H1 (cell line): ENCODE results near the gene FAM120B. TPM values are rescaled to one million over a fixed set of nuclear protein-coding genes. Genes with fewer than 3 reads are reported as not detected.

ENCODE experiments used
- CTCF ChIA-PET: fragments of 300-600 bp; sonication (Branson Sonifier 250); formaldehyde crosslinking; loops from one replicate; lab custom pipeline; 2021; ENCODE audit not compliant: partially characterized antibody; lab: Charles Lee
- POLR2A ChIA-PET: fragments of 300-600 bp; sonication (Branson Sonifier 250); formaldehyde crosslinking; loops from one replicate; lab custom pipeline; 2021; ENCODE audit warnings: inconsistent platforms; ENCODE audit not compliant: partially characterized antibody; lab: Charles Lee
- DNase-seq, 2 experiments: peaks; one replicate each; pipeline versions ENCODE4 v3.0.0 to v3.0.0-alpha.2; 2010 to 2022; ENCODE audit warnings: low spot score in 2 of 2, low read depth in 1 of 2, mixed read lengths in 1 of 2
- FAIRE-seq: peaks from 2 replicates; lab custom pipeline; 2011; peaks lifted over from hg19 to GRCh38; lab: Jason Lieb, UNC
- H2AFZ ChIP-seq: 2 replicates; pipeline ENCODE4 v1.8.1; 2012; ENCODE audit warnings: low read length, inconsistent platforms
- H2AK5ac ChIP-seq: 2 replicates; pipeline ENCODE4 v1.6.1; 2013; ENCODE audit warnings: low read depth, low read length
- H2BK120ac ChIP-seq: replicated peaks from 2 replicates; pipeline ENCODE3; 2013; ENCODE audit warnings: low read depth, low read length, inconsistent platforms
- H2BK12ac ChIP-seq: 2 replicates; pipeline ENCODE4 v1.6.1; 2013; ENCODE audit warnings: low read depth, low read length
- H2BK15ac ChIP-seq: 2 replicates; pipeline ENCODE4 v1.6.1; 2013; ENCODE audit warnings: low read length
- H2BK20ac ChIP-seq: 2 replicates; pipeline ENCODE4 v1.6.1; 2013; ENCODE audit warnings: low read length
- H2BK5ac ChIP-seq: 2 replicates; pipeline ENCODE4 v1.6.1; 2013; ENCODE audit warnings: low read depth, low read length
- H3K14ac ChIP-seq: 2 replicates; pipeline ENCODE4 v1.6.1; 2013; ENCODE audit warnings: inconsistent platforms; ENCODE audit not compliant: insufficient read length
- H3K18ac ChIP-seq: 2 replicates; pipeline ENCODE4 v1.6.1; 2013; ENCODE audit warnings: low read length; ENCODE audit errors: extremely low read depth
- H3K23ac ChIP-seq: 2 replicates; pipeline ENCODE4 v1.6.1; 2013; ENCODE audit warnings: inconsistent platforms; ENCODE audit not compliant: insufficient read length
- H3K23me2 ChIP-seq: 2 replicates; pipeline ENCODE4 v1.6.1; 2013; ENCODE audit warnings: low read depth, low read length
- H3K27ac ChIP-seq: 2 replicates; pipeline ENCODE4 v1.6.1; 2011; ENCODE audit warnings: low read depth, low read length, inconsistent platforms
- H3K27me3 ChIP-seq, 4 experiments: replicated peaks in 1 of 4; 1 replicate in 1 of 4; 2 replicates in 3 of 4; pipeline versions ENCODE4 v1.6.1 to v1.8.1; 2011 to 2013; ENCODE audit warnings: low read length in 3 of 4, mild to moderate bottlenecking in 3 of 4, inconsistent platforms in 2 of 4, mixed read lengths in 2 of 4, moderate library complexity in 1 of 4; ENCODE audit not compliant: control insufficient read depth in 3 of 4, insufficient read depth in 3 of 4; ENCODE audit errors: extremely low read depth in 1 of 4
- H3K36me3 ChIP-seq, 4 experiments: 2 replicates each; pipeline versions ENCODE4 v1.6.1 to v1.8.1; 2011 to 2013; ENCODE audit warnings: mild to moderate bottlenecking in 4 of 4, low read length in 3 of 4, moderate library complexity in 2 of 4, control low read depth in 1 of 4, inconsistent platforms in 1 of 4; ENCODE audit not compliant: insufficient read depth in 4 of 4, control insufficient read depth in 2 of 4
- H3K4ac ChIP-seq: replicated peaks from 2 replicates; pipeline ENCODE3; 2013; ENCODE audit warnings: low read length, low read depth, mixed read lengths, inconsistent platforms; ENCODE audit not compliant: insufficient read length
- H3K4me1 ChIP-seq, 4 experiments: replicated peaks in 1 of 4; 1 replicate in 1 of 4; 2 replicates in 3 of 4; pipeline versions ENCODE4 v1.6.1 to v1.8.1; 2011 to 2013; ENCODE audit warnings: low read length in 3 of 4, inconsistent platforms in 2 of 4, mixed read lengths in 1 of 4; ENCODE audit not compliant: insufficient read depth in 4 of 4, control insufficient read depth in 3 of 4
- H3K4me2 ChIP-seq, 2 experiments: 2 replicates each; pipeline versions ENCODE4 v1.6.1 to v1.8.1; 2011 to 2013; ENCODE audit warnings: low read depth in 2 of 2, low read length in 2 of 2, control low read depth in 1 of 2, inconsistent platforms in 1 of 2, mild to moderate bottlenecking in 1 of 2; ENCODE audit not compliant: insufficient read depth in 1 of 2
- H3K4me3 ChIP-seq, 4 experiments: fragments of 200-600, 300-600 bp in 1 of 4; sonication (generic), shearing (Covaris generic), sonication (Bioruptor Twin) in 1 of 4; 2 replicates each; pipeline versions ENCODE4 v1.5.1 to v1.8.1; 2011 to 2016; ENCODE audit warnings: low read length in 4 of 4, low read depth in 3 of 4, control low read depth in 2 of 4, inconsistent platforms in 2 of 4, mild to moderate bottlenecking in 2 of 4, mixed read lengths in 1 of 4, moderate library complexity in 1 of 4; ENCODE audit not compliant: insufficient read depth in 2 of 4; ENCODE audit errors: extremely low read depth in 1 of 4
- H3K56ac ChIP-seq: replicated peaks from 2 replicates; pipeline ENCODE3; 2013; ENCODE audit warnings: low read depth, mild to moderate bottlenecking, mixed read lengths, low read length, inconsistent platforms; ENCODE audit not compliant: insufficient read length
- H3K79me1 ChIP-seq: 2 replicates; pipeline ENCODE4 v1.6.1; 2013; ENCODE audit warnings: low read depth, low read length, control low read depth
- H3K79me2 ChIP-seq, 2 experiments: 2 replicates each; pipeline versions ENCODE4 v1.6.1 to v1.8.1; 2012 to 2013; ENCODE audit warnings: low read length in 2 of 2, mild to moderate bottlenecking in 2 of 2, inconsistent platforms in 1 of 2; ENCODE audit not compliant: insufficient read depth in 2 of 2, control insufficient read depth in 1 of 2
- H3K9ac ChIP-seq, 4 experiments: replicated peaks in 1 of 4; 1 replicate in 1 of 4; 2 replicates in 3 of 4; pipeline versions ENCODE4 v1.6.1 to v1.8.1; 2011 to 2013; ENCODE audit warnings: low read depth in 3 of 4, low read length in 3 of 4, control low read depth in 2 of 4, mild to moderate bottlenecking in 2 of 4, moderate library complexity in 2 of 4, inconsistent platforms in 1 of 4; ENCODE audit errors: extremely low read depth in 1 of 4
- H3K9me3 ChIP-seq, 2 experiments: 2 replicates each; pipeline versions ENCODE4 v1.6.1 to v1.8.1; 2012 to 2013; ENCODE audit warnings: mild to moderate bottlenecking in 2 of 2, moderate library complexity in 2 of 2, control low read depth in 1 of 2, inconsistent platforms in 1 of 2, low read depth in 1 of 2, low read length in 1 of 2, mixed read lengths in 1 of 2; ENCODE audit not compliant: insufficient read depth in 2 of 2
- H4K20me1 ChIP-seq, 2 experiments: replicated peaks in 1 of 2; 2 replicates each; pipeline versions ENCODE3 to v1.8.1; 2011 to 2013; ENCODE audit warnings: inconsistent platforms in 2 of 2, low read length in 2 of 2, mild to moderate bottlenecking in 1 of 2; ENCODE audit not compliant: insufficient read depth in 2 of 2, control insufficient read depth in 1 of 2
- H4K5ac ChIP-seq: 2 replicates; pipeline ENCODE4 v1.6.1; 2013; ENCODE audit warnings: low read length, low read depth, mixed read lengths, inconsistent platforms; ENCODE audit not compliant: insufficient read length
- H4K8ac ChIP-seq: 2 replicates; pipeline ENCODE4 v1.8.0; 2013; ENCODE audit warnings: mild to moderate bottlenecking, moderate library complexity, low read length, inconsistent platforms; ENCODE audit not compliant: insufficient read depth; ENCODE audit errors: extremely low read depth
- H4K91ac ChIP-seq: replicated peaks from 2 replicates; pipeline ENCODE3; 2013; ENCODE audit warnings: low read length, mixed read lengths, inconsistent platforms; ENCODE audit not compliant: insufficient read length
- EGR1 ChIP-seq: IDR thresholded peaks from 2 replicates; pipeline ENCODE4 v1.6.1; 2011; ENCODE audit warnings: low read depth, low read length, borderline replicate concordance
- KDM4A ChIP-seq: IDR thresholded peaks from one replicate; pipeline ENCODE4 v1.7.1; 2012; ENCODE audit warnings: low read depth, mild to moderate bottlenecking, moderate library complexity, low read length, inconsistent platforms; ENCODE audit not compliant: severe bottlenecking
- WGBS, 2 experiments: shearing (Covaris generic) in 1 of 2; methylation state at CpG; one replicate each; pipeline versions ENCODE4 v1.1.6 to v1.1.7; 2013 to 2015; ENCODE audit warnings: low lambda C conversion rate in 2 of 2, mixed read lengths in 2 of 2, inconsistent platforms in 1 of 2, low coverage in 1 of 2, missing lambda C conversion rate in 1 of 2; ENCODE audit not compliant: insufficient replicate concordance in 2 of 2, insufficient coverage in 1 of 2, insufficient read length in 1 of 2; ENCODE audit errors: extremely low coverage in 1 of 2, missing lambda C conversion rate in 1 of 2; 5-methylcytosine and 5-hydroxymethylcytosine counted together
- polyA plus RNA-seq, 7 experiments: library from polyadenylated mRNA; depleted of rRNA in 3 of 7; stranded (reverse) in 5 of 7; unstranded in 2 of 7; fragments of >200 nt in 5 of 7; fragments of 200-250 nt in 2 of 7; gene quantifications; 1 replicate in 5 of 7; 2 replicates in 1 of 7; 4 replicates in 1 of 7; pipeline versions ENCODE4 v1.2.1 to v1.2.3, GENCODE V29; 2011 to 2013; ENCODE audit warnings: missing spikeins in 2 of 7, mixed read lengths in 2 of 7
- total RNA-seq: library from RNA; stranded (reverse); fragmentation: NEBNext Ultra II Directional; extraction: Animal tissue kit (Norgen Biotek cat#: 25700); gene quantifications from 2 replicates; pipeline ENCODE4 v1.2.1, GENCODE V29; 2021

Gene FAM120B
- total and polyA plus RNA-seq, 2 of the 8 experiments (the other 6 are each of a cell fraction or from before 2014, with no cell fraction given): 5.1 to 12.5 TPM

GRCh38 chr6:170407200-170407599 is 100.6 kb downstream of the FAM120B start:
- TF ChIP-seq EGR1 (no peak), KDM4A (no peak)
- Histone ChIP-seq H3K79me2 (no peaks in the 10 kb centered on the region), H3K4me1 (peaks cover 8 to 17% (median 11%) of the 10 kb centered on the region in 4 experiments), H2BK120ac (no peak overlapping the region), H2AK5ac (no peak overlapping the region), H3K14ac (no peak overlapping the region), H3K18ac (no peak overlapping the region), H3K4ac (no peak overlapping the region), H2BK5ac (no peak overlapping the region), H3K27me3 (no peaks in the 10 kb centered on the region), H2AFZ (no peak overlapping the region), H3K56ac (no peak overlapping the region), H3K79me1 (no peaks in the 10 kb centered on the region), H3K4me3 (no peak overlapping the region), H2BK12ac (no peak overlapping the region), H3K23me2 (no peaks in the 10 kb centered on the region), H4K8ac (no peak overlapping the region; the same call in 1 of the 2 replicates), H2BK15ac (no peak overlapping the region), H4K91ac (no peak overlapping the region), H3K36me3 (peaks cover 0 to 6% (median 0%) of the 10 kb centered on the region in 4 experiments; a peak in 1 of 8 replicates), H4K20me1 (no peaks in the 10 kb centered on the region), H3K9me3 (no peaks in the 10 kb centered on the region), H3K9ac (no peak overlapping the region), H3K23ac (no peak overlapping the region), H4K5ac (no peak overlapping the region), H3K4me2 (no peak overlapping the region), H2BK20ac (no peak overlapping the region), H3K27ac (no peak overlapping the region)
- CTCF ChIA-PET: no interaction called here
- POLR2A ChIA-PET: interaction anchor here (1.2 kb wide), 1 partner anchor 117 kb away, joined by 3 read pairs; no protein-coding TSS in a partner anchor
- FAIRE-seq: no peak
- no peak for DNase-seq
- WGBS, 2 experiments: 87% methylated on average over 13 of the region's 13 CpGs; no CpG with 5 or more reads in 1 of the 2 experiments
